Measurements from ENCODE around the gene ARHGAP6.

DNA sequence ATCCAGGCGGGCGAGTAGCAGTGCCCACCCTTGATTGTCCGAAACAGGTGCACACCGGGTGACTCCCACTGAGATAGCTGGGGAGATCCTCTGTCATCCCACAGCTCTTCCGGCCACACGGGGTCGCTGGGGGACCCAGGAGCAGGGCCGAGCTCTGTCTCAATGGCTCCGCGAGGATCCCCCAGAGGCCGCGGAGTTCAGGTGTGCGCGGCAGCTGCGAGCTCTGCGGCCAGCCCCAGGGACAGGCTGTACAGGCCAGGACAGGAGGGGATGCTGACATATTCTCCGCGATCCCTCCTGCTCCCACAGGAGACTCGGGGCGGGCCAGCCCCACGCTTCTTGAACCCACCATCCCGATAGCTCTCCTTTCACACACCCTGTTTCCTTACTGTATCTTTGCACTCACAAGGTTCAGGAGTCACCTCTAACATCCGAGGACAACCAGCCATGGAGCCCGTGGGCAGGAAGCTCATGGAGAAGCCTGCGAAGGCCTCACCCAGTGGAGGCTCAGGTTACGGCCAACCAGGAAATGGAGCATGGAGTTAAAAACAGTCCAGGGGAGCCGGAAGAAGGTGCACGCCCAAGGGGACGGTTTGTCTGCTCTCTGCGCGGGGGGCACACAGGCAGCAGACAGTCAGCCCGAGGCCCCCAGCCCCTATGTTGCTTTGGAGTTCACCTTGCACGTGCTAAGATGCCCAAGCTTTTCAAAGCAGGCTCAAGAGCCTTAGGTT, 450.4 kb downstream of the ARHGAP6 start:
- TF ChIP-seq, protein P1, sequence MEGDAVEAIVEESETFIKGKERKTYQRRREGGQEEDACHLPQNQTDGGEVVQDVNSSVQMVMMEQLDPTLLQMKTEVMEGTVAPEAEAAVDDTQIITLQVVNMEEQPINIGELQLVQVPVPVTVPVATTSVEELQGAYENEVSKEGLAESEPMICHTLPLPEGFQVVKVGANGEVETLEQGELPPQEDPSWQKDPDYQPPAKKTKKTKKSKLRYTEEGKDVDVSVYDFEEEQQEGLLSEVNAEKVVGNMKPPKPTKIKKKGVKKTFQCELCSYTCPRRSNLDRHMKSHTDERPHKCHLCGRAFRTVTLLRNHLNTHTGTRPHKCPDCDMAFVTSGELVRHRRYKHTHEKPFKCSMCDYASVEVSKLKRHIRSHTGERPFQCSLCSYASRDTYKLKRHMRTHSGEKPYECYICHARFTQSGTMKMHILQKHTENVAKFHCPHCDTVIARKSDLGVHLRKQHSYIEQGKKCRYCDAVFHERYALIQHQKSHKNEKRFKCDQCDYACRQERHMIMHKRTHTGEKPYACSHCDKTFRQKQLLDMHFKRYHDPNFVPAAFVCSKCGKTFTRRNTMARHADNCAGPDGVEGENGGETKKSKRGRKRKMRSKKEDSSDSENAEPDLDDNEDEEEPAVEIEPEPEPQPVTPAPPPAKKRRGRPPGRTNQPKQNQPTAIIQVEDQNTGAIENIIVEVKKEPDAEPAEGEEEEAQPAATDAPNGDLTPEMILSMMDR (IDR thresholded peaks at IDR 0.05): no peak
- TF ChIP-seq POLR2A (IDR thresholded peaks at IDR 0.05): no peak
